GOT3 (cell line): ENCODE measurements around the gene TOMM20L.

ENCODE experiments used
- DNase-seq: peaks from one replicate; lab custom pipeline; 2025; ENCODE audit warnings: mixed read lengths; lab: John Stamatoyannopoulos, UW

The TOMM20L gene

DNA sequence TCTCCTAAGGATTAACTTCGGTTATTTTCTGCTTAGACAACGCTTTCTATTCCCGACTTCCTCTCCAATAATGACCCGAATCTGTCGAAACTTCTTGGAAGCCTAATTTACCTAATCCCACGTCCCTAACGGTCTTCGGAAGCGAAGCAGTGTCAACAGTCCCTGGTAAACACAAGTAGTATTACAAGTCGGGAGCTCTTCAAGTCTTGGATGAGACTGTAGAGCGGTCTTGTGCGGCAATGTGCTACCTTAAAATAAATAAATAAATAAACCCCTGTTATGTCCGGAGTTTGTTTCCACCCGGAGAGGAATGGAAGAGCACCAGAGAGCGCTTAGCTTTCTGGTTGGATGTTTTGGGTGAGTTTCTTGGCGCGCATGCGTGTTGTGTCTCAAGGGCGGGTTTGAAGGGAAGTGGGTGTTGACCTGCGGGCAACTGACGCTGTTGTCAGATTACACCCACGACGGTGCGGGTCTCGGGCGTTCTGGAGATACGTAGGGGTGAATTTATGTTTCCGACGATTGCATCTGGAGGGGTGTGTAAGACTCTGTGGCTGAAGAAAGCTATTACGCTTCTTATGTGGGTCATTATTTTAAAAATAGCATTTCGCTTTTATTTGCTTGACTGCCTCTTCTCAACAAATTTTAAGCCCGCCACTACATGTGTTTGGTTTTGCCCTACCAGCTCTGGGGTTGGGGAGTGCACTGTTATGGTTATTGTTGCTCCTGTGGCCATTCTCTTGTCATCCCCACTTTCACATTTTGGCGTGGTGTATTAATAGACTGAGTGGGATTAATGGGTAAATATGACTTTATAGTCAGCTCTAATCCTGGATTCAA lies 31.8 kb downstream of the TOMM20L start, which contains the start of the genes KIAA0586 and TIMM9:
TSS of gene KIAA0586 (plus strand) at position 439 of the 837 bp plus-strand sequence. CDS start 546 bp downstream, outside the sequence.
TSS of gene TIMM9 (minus strand) at position 251 of the 837 bp plus-strand sequence. CDS start 15,586 bp downstream, outside the sequence.
- peak; percentile 47 for DNase-seq

GRCh38 chr14:58428118-58428683 lies 32.5 kb downstream of the TOMM20L start:
- no peak for DNase-seq

DNA sequence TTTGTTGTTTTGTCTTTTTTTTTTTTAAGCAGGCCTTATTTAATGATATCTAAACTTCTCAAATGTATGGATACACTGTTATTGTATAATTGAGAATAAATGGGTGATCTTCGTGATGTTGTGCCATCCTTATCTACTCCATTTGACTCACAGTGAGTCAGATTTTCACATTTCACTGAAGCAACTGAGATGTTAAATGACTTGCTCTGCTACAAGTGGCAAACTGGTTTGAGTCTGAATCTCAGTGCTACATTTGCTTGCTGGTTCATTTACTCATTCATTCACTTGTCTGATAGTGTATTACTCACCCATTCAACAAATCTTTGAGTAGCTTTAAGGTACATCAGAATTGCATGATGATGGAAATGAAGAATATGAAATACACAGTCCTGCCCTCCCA lies 34.4 kb downstream of the TOMM20L start:
- no peak for DNase-seq

DNA sequence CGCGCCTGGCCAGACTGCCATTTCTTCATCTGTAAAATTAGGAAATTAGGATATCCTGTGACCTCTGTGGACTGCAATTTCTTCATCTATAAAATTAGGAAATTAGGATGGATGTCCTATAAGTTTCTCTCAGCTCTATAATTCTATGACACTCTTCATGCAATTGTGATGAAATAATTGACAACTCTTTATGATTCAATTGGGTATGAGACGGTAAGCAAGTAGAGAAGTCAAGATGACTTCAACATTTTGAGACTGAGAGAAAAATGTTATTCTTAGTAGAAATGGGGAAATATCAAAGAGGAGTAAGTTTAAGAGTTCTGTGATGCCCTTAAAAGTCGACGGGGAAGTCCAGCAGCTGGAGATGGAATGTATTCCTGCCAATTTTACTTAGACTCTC lies 43.7 kb downstream of the TOMM20L start:
- no peak for DNase-seq

- no peak for DNase-seq
Measured at GRCh38 chr14:58444627-58445026, 48.9 kb downstream of the TOMM20L start.

DNA sequence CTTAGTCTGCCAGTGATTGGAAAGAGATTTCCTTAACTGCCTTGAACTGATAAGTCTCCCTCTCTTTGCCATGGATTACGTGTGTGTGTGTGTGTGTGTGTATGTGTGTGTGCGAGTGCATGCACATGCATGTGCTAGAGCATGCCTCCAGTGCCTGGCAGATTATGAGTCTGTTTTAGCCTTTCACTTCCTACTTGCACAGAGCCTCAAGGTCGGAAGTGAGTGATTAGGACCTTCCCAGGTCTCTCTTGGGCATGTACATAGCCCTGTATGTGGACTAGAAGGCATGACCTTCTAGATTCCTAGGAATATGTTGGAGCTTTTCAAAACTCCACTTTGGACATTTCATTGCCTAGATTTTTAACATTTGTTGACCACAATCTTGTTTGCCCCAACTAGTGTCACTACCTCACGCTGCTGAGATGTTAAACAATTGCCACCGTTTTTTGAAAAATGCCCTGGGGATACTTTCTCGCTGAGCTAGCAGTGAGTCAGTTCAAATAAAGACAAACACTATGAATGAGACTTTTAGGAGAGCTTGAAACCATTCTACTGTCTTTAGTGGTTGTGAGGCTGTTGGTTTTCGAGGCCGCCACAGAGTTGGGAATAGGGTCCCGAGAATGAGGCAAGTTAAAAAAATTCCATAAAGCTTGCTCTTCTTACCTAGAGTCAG lies 60.0 kb downstream of the TOMM20L start:
- no peak for DNase-seq
